Measurements from ENCODE around the gene NACC2. TPM values are rescaled to one million over a fixed set of nuclear protein-coding genes. Genes with fewer than 3 reads are reported as not detected.
A peak's percentile ranks its signal among the peaks of the same experiment; 100 is the strongest.

NACC2 gene
- total and polyA plus RNA-seq, 9 donors = 7.0 to 47.0 (median 27.2) TPM

DNA sequence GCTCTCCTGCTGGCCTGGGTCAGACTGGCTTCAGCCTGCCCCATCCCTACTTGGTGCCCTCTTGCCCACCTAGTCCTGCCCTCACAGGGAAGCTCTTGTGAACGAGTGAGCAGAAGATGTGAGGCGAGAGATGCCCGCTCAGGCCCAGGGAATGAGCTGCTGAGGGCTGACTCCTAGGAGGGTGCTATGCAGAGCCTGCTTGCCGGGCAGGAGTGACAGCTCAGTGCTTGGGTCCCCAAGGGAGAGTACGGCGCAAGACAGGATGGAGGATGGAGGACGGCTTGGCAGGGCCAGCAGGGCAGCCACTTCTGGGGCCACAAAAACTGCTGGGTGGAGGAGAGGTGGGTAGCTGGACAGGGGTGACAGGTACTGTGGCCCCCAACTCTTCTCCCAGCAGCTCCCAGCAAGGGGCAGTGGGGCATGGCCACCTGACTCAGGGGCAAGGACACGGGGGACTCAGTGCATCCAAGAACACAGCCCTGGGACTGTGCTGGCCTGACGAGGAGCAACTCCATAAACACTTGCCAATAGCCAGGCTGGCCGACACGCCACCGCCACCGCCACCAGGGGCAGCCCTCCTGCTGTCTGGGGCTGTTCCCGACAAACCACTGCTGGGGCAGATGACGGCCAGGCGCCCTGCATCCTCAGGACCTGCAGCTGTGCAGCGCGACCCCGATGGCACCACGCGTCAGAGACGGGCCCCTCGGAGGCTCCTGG lies 78.4 kb downstream of the NACC2 start:
- Histone ChIP-seq H3K9me3 (no peaks in the 10 kb centered on the region), H3K27ac (no peak overlapping the region), H3K4me3 (no peak overlapping the region), H3K4me1 (ENCODE audit: insufficient read depth) (peaks cover 9% of the 10 kb centered on the region), H3K36me3 (no peaks in the 10 kb centered on the region), H3K27me3 (no peaks in the 10 kb centered on the region)
- WGBS, 3 donors = 92 to 96% (median 95%) methylated on average over 22 to 23 of the region's 23 CpGs
- DNase-seq = peak in 3 of 5 donors; percentile 8 to 38 (median 21)
- intact Hi-C loops (cut with DNase I) = no loop called here
- no peak for TF ChIP-seq POLR2A (IDR thresholded peaks at IDR 0.05)
- TF ChIP-seq EP300 (IDR thresholded peaks at IDR 0.05) = no peak
- no peak for TF ChIP-seq CTCF (IDR thresholded peaks at IDR 0.05)

- peak in 2 of 5 donors; percentile 8 to 22 for DNase-seq
- H3K36me3 ChIP-seq = no peaks in the 10 kb centered on the region
- no peak overlapping the region for H3K27ac ChIP-seq
- no peak for TF ChIP-seq CTCF (IDR thresholded peaks at IDR 0.05)
- no peak for TF ChIP-seq POLR2A (IDR thresholded peaks at IDR 0.05)
- no peak for TF ChIP-seq EP300 (IDR thresholded peaks at IDR 0.05)
- intact Hi-C loops (cut with DNase I) = no loop called here
- H3K9me3 ChIP-seq = no peaks in the 10 kb centered on the region
- WGBS, 3 donors = 90 to 91% (median 91%) methylated on average over 28 of the region's 28 CpGs
- H3K27me3 ChIP-seq = no peaks in the 10 kb centered on the region
- H3K4me1 ChIP-seq (ENCODE audit: insufficient read depth) = peaks cover 10% of the 10 kb centered on the region
- no peak overlapping the region for H3K4me3 ChIP-seq
These were observed 79.2 kb downstream of the NACC2 start for GRCh38 chr9:136015656-136016571.

DNA sequence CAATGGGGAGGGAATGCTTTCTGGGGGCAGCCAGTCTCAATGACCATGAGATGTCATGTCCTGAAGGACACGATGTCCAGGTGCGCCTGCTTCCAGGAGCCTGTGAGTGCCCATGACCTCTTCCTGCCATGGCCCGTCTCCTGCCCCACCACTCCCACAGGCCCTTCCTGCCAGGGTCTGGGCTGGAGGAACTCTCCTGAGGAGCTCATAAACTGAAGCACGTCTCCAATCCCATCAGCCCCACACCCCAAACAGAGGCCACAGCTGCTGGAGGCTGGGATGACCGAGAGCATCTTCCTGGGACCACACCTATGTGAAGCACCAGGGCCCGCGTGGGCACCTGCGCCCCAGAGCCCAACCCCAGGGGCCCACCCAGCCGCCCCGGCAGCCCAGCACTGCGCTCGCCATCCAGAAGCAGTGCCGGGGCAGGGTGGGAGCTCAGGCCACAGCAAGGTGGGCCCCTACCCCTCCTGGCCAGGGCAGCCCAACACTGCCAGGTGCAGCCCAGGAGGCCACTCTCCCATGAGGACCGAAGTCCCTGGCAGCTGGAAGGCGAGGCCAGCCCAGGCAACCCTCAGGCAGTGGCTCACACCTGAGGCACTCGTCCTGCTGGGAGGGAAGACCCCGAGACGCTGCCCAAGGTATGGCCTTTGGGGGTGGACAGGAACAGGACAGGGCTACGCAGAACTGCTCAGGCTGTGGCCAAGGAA lies 80.0 kb downstream of the NACC2 start:
- DNase-seq = no peak
- 80 to 85% (median 84%) methylated on average over 10 to 19 of the region's 19 CpGs for WGBS, 3 donors
- no peak overlapping the region for H3K27ac ChIP-seq

GRCh38 chr9:136014147-136014923 lies 80.8 kb downstream of the NACC2 start:
- Histone ChIP-seq H3K36me3 (no peaks in the 10 kb centered on the region), H3K27me3 (no peaks in the 10 kb centered on the region), H3K9me3 (no peaks in the 10 kb centered on the region), H3K4me1 (ENCODE audit: insufficient read depth) (peaks cover 10% of the 10 kb centered on the region), H3K4me3 (no peak overlapping the region), H3K27ac (no peak overlapping the region)
- no peak for TF ChIP-seq CTCF (IDR thresholded peaks at IDR 0.05)
- no peak for TF ChIP-seq POLR2A (IDR thresholded peaks at IDR 0.05)
- TF ChIP-seq EP300 (IDR thresholded peaks at IDR 0.05) = no peak
- intact Hi-C loops (cut with DNase I) = no loop called here
- DNase-seq = peak in 1 of 5 donors; percentile 13
- 94 to 97% (median 96%) methylated on average over 18 of the region's 18 CpGs for WGBS, 3 donors

More for the DNA sequence above, 80.0 kb downstream of the NACC2 start:
- no peaks in the 10 kb centered on the region for H3K9me3 ChIP-seq
- TF ChIP-seq EP300 (IDR thresholded peaks at IDR 0.05) = no peak
- H3K36me3 ChIP-seq = no peaks in the 10 kb centered on the region
- peaks cover 10% of the 10 kb centered on the region for H3K4me1 ChIP-seq (ENCODE audit: insufficient read depth)
- H3K27me3 ChIP-seq = no peaks in the 10 kb centered on the region
- intact Hi-C loops (cut with DNase I) = no loop called here
- no peak overlapping the region for H3K4me3 ChIP-seq

All from ovary (tissue), 9 donors.